ENCODE measurements around the gene SPATA6L. TPM values are rescaled to one million over a fixed set of nuclear protein-coding genes. Genes with fewer than 3 reads are reported as not detected.

Gene SPATA6L
- total RNA-seq, 4 donors from 2014 or later: 1.3 to 3.5 (median 2.3) TPM

DNA sequence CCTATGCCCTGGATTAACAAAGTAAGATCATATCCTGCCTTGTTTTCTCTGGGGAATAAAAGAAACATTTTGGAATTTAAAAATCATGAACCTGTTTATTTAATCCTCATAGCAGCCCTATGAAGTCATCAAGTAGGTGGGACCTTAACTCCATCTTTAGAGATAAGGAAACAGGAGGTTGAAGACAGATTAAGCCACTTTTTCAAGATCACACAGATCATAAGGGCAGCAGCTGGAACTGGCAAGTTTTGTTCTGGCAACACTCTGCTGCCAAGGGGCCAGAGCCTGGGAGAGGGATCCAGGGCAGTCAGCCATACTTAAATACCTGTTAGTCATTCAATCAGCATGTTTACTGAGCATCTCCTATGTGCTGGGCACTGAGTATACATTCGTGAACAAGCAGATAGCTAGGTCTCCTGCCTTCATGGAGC lies 112.3 kb downstream of the SPATA6L start:
- H3K4me3 ChIP-seq (ENCODE audit: low read depth, poor library complexity, severe bottlenecking): no peak overlapping the region
- DNase-seq (ENCODE audit: low spot score in 2 of 2): no peak

DNA sequence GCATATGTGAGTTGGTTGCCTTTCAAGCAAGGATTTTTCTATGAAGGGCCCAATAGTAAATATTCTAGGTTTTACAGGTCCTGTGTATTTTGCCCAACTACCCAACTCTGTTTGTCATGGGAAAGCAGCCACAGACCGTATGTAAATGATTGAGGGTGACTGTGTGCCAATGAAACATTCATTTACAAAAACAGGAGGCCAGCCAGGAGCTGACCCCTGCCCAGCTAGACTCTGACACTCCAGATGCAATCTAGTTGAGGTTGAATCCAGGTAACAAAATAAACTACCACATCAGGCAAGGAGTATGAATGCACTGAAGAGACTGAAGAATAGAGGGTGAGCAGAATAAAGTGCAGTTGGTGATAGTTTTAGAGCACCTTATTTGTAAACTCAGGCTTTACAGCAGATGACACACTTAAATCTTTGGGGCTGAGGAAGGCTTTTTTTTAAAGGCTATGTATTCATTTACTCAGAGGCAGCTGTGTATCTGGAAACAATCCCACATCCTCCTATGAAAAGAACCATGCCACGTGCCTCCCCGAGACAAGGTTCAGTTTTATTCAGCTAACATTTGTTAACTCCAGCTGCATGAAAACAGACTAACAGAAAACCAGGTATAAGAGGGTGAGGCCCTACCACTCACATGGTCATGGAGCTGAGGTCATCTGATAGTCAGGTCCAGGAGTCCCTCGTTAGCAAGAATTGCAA lies 115.3 kb downstream of the SPATA6L start:
- intact Hi-C loops (cut with DNase I; ENCODE audit: low total_unique reads): no loop called here
- DNase-seq (ENCODE audit: low spot score in 2 of 2): no peak
- no peak for TF ChIP-seq POLR2A (IDR thresholded peaks at IDR 0.05)
- TF ChIP-seq, protein P1, sequence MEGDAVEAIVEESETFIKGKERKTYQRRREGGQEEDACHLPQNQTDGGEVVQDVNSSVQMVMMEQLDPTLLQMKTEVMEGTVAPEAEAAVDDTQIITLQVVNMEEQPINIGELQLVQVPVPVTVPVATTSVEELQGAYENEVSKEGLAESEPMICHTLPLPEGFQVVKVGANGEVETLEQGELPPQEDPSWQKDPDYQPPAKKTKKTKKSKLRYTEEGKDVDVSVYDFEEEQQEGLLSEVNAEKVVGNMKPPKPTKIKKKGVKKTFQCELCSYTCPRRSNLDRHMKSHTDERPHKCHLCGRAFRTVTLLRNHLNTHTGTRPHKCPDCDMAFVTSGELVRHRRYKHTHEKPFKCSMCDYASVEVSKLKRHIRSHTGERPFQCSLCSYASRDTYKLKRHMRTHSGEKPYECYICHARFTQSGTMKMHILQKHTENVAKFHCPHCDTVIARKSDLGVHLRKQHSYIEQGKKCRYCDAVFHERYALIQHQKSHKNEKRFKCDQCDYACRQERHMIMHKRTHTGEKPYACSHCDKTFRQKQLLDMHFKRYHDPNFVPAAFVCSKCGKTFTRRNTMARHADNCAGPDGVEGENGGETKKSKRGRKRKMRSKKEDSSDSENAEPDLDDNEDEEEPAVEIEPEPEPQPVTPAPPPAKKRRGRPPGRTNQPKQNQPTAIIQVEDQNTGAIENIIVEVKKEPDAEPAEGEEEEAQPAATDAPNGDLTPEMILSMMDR (IDR thresholded peaks at IDR 0.05): no peak
- 58 to 78% methylated on average over 4 of the region's 4 CpGs for WGBS, 2 donors
- H3K4me3 ChIP-seq (ENCODE audit: low read depth, poor library complexity, severe bottlenecking): no peak overlapping the region

More for the DNA sequence above, 112.3 kb downstream of the SPATA6L start:
- intact Hi-C loops (cut with DNase I; ENCODE audit: low total_unique reads): no loop called here
- WGBS, 2 donors: 71 to 76% methylated on average over 1 of the region's 1 CpG
- TF ChIP-seq POLR2A (IDR thresholded peaks at IDR 0.05): no peak
- TF ChIP-seq, protein P1 (IDR thresholded peaks at IDR 0.05): no peak

DNA sequence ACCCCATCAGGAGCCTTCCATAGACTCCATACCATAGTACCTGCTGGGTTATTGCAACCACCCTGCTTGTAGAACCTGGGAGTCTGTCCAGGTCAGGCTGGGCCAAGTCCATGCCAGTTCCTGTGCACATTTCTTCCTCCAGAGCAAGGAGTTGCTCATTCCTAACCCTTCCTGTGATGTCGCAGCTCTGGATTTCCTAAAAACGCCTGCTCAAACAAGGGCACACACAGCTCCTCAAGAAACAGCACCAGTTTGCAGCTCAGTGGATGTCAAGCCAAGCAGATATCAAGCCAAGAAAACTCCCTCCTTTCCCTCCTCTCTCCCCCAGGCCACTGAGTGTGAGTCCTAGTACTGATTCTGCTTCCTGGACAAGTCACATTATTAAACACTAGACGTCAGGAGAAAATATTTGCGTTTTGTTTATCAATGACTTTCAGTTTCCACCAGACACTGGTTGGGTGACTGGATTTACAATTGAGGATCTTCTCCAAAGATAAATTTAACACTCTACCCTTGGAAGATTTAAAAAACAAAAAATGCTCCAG lies 116.5 kb downstream of the SPATA6L start:
- TF ChIP-seq POLR2A (IDR thresholded peaks at IDR 0.05): no peak
- TF ChIP-seq, protein P1 (IDR thresholded peaks at IDR 0.05): no peak
- 72 to 74% methylated on average over 4 of the region's 4 CpGs for WGBS, 2 donors
- intact Hi-C loops (cut with DNase I; ENCODE audit: low total_unique reads): no loop called here
- DNase-seq (ENCODE audit: low spot score in 2 of 2): no peak
- H3K4me3 ChIP-seq (ENCODE audit: low read depth, poor library complexity, severe bottlenecking): no peak overlapping the region

DNA sequence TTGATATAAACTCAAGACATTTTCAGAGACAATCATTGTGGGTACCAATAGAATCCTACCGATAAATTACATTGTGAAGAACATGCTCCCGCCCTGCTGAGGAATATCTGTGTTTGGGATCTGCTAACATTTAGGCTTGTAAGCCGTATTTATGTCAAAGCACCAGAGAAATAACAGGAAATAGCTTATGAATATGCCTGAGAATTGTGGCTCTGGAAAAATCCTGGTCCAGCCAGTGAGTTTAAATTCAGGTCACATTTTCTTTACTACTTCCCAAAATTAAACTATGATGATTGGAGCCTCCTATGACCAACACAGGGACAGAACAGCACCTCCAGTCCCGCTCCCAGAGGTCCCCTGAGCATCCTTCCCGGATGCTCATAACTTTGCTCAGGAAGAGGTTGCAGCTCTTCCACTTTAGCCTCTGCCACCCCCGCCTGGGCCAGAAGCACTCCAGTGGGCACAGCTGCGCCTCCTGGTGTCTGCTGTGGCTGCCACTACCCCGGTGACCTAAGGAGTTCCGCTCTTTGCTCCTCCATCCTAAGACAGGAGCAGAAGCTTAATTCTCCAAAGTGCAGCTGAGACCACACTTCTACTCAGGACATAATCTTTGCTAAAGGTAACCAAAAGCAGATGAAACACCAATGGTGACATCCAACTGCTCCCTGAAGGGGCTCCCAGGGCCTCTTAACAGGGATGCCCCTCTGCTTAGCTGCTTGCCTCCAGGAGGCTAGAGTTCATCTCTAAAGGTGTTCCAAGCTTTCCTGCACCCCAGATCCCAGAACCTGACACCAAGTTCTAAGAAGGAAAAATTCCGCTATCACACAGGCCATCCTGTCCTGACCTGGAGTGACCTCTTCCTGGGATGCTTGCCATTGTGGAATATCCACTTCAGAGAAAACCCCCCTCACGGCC lies 117.2 kb downstream of the SPATA6L start:
- WGBS, 2 donors: 75 to 77% methylated on average over 11 of the region's 11 CpGs
- intact Hi-C loops (cut with DNase I; ENCODE audit: low total_unique reads): no loop called here
- TF ChIP-seq POLR2A (IDR thresholded peaks at IDR 0.05): no peak
- TF ChIP-seq, protein P1 (IDR thresholded peaks at IDR 0.05): no peak
- no peak overlapping the region for H3K4me3 ChIP-seq (ENCODE audit: low read depth, poor library complexity, severe bottlenecking)
- DNase-seq (ENCODE audit: low spot score in 2 of 2): no peak

Other genes with a start within 250 kb of the SPATA6L start
- gene SLC1A1, start 176.0 kb downstream of the SPATA6L start, total RNA-seq: 1 to 10 TPM; 1.1 to 2.2 (median 2.0) TPM
- 10 to 100 TPM; 13.6 to 20.7 (median 17.7) TPM for gene PLPP6, start 4.2 kb downstream of the SPATA6L start, total RNA-seq
- 10 to 100 TPM; 15.5 to 32.5 (median 25.8) TPM for gene CDC37L1, start 13.1 kb upstream of the SPATA6L start, total RNA-seq
- 100 to 1,000 TPM in 1 of 4 donors, 10 to 100 TPM in 3; 81.3 to 102 (median 92.9) TPM for gene AK3, start 74.7 kb upstream of the SPATA6L start, total RNA-seq
- 10 to 100 TPM; 30.8 to 54.8 (median 38.4) TPM for gene RCL1, start 126.5 kb upstream of the SPATA6L start, total RNA-seq

Measured in lower leg skin (tissue), 4 donors.